A673 (cell line): ENCODE measurements around the gene TTBK2. TPM values are rescaled to one million over a fixed set of nuclear protein-coding genes. Genes with fewer than 3 reads are reported as not detected.

Source experiments
- BruUV-seq: library from RNA; stranded (reverse); fragments of 400-500 nt; replicated peaks from 2 replicates; lab custom pipeline; 2021; lab: Mats Ljungman, UMichigan
- CTCF ChIA-PET: fragments of 300-600 bp; sonication (Branson Sonifier 250); formaldehyde crosslinking; loops from one replicate; lab custom pipeline; 2022; ENCODE audit warnings: antibody characterized with exemption; lab: Charles Lee
- POLR2A ChIA-PET: fragments of 300-600 bp; sonication (Branson Sonifier 250); formaldehyde crosslinking; loops from one replicate; lab custom pipeline; 2022; ENCODE audit warnings: antibody characterized with exemption; ENCODE audit not compliant: low non-redundant PET; lab: Charles Lee
- DNase-seq: peaks from one replicate; pipeline ENCODE4 v3.0.0-alpha.2; 2015; ENCODE audit warnings: low spot score
- H3K27ac ChIP-seq: fragments of 200-600 bp; sonication (generic); 2 replicates; pipeline ENCODE4 v1.5.1; 2016; ENCODE audit warnings: mixed run types, low read depth, mild to moderate bottlenecking, mixed read lengths, antibody characterized with exemption, low read length; ENCODE audit not compliant: poor library complexity, severe bottlenecking
- H3K27me3 ChIP-seq: fragments of 200-600 bp; sonication (generic); replicated peaks from 2 replicates; pipeline ENCODE4 v1.6.1; 2017; ENCODE audit warnings: mixed run types, low read depth, mild to moderate bottlenecking, mixed read lengths, antibody characterized with exemption, low read length; ENCODE audit not compliant: insufficient read depth, poor library complexity
- H3K36me3 ChIP-seq: fragments of 200-600 bp; sonication (generic); 2 replicates; pipeline ENCODE4 v1.6.1; 2016; ENCODE audit warnings: mixed run types, mild to moderate bottlenecking, mixed read lengths, antibody characterized with exemption, low read length; ENCODE audit not compliant: insufficient read depth, poor library complexity, severe bottlenecking
- H3K4me1 ChIP-seq: fragments of 200-600 bp; sonication (generic); 2 replicates; pipeline ENCODE4 v1.6.1; 2017; ENCODE audit warnings: mixed run types, mild to moderate bottlenecking, mixed read lengths, antibody characterized with exemption, low read length; ENCODE audit not compliant: insufficient read depth, poor library complexity, severe bottlenecking
- H3K4me3 ChIP-seq: fragments of 200-600 bp; sonication (generic); 2 replicates; pipeline ENCODE4 v1.5.1; 2016; ENCODE audit warnings: low read depth, mixed run types, mild to moderate bottlenecking, mixed read lengths, low read length; ENCODE audit not compliant: poor library complexity, severe bottlenecking
- H3K9me3 ChIP-seq: fragments of 200-600 bp; sonication (generic); 2 replicates; pipeline ENCODE4 v1.6.1; 2016; ENCODE audit warnings: mixed run types, low read depth, mild to moderate bottlenecking, mixed read lengths, antibody characterized with exemption, low read length; ENCODE audit not compliant: poor library complexity, severe bottlenecking
- EZH2 ChIP-seq: fragments of 200-600 bp; sonication (generic); IDR thresholded peaks from 2 replicates; pipeline ENCODE4 v1.6.1; 2017; ENCODE audit warnings: borderline replicate concordance, low read depth, mild to moderate bottlenecking, mixed read lengths, antibody characterized with exemption, low read length; ENCODE audit not compliant: poor library complexity, severe bottlenecking
- intact Hi-C: fragments of 100-400 bp; cut with micrococcal nuclease; formaldehyde crosslinking; loops from one replicate; pipeline ENCODE4 v1.10.0; 2022; ENCODE audit not compliant: unreplicated experiment
- total RNA-seq: library from RNA; stranded (reverse); gene quantifications from 2 replicates; pipeline ENCODE4 v1.2.3, GENCODE V29; 2021
- TF ChIP-seq, protein P1 (sequence below): fragments of 300-800, 200-600 bp; sonication (generic); conservative IDR thresholded peaks from 2 replicates; pipeline ENCODE4 v1.5.1; 2017; ENCODE audit warnings: low read depth, mild to moderate bottlenecking, antibody characterized with exemption, low read length, moderate library complexity, mixed read lengths

TTBK2 gene
- total RNA-seq, 1 experiment from 2014 or later = 15.8 TPM

DNA sequence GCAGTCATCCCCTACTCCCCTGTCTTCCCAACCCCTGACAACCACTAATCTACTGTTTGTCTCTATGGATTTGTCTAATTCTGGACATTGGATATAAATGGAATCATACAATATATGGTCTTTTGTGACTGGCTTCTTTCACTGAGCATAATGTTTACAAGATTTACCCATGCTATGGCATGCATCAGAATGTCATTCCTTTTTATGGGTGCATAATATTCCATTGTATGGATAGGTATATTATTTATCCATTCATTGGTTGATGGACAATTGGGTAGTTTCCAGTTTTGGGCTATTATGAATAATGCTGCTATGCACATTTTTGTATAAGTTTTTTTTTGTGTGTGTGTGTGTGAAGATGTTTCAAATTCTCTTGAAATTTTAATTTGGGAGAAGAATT, 16.6 kb upstream of the TTBK2 start:
- no peak overlapping the region for H3K4me3 ChIP-seq
- H3K4me1 ChIP-seq = no peaks in the 10 kb centered on the region
- no peak overlapping the region for H3K27ac ChIP-seq
- no peaks in the 10 kb centered on the region for H3K36me3 ChIP-seq
- CTCF ChIA-PET = no interaction called here
- no peaks in the 10 kb centered on the region for H3K27me3 ChIP-seq
- intact Hi-C loops = no loop called here
- H3K9me3 ChIP-seq = no peaks in the 10 kb centered on the region
- BruUV-seq = no TSS peak
- no peak for DNase-seq
- POLR2A ChIA-PET = no interaction called here
- no peak for TF ChIP-seq EZH2
- TF ChIP-seq, protein P1, sequence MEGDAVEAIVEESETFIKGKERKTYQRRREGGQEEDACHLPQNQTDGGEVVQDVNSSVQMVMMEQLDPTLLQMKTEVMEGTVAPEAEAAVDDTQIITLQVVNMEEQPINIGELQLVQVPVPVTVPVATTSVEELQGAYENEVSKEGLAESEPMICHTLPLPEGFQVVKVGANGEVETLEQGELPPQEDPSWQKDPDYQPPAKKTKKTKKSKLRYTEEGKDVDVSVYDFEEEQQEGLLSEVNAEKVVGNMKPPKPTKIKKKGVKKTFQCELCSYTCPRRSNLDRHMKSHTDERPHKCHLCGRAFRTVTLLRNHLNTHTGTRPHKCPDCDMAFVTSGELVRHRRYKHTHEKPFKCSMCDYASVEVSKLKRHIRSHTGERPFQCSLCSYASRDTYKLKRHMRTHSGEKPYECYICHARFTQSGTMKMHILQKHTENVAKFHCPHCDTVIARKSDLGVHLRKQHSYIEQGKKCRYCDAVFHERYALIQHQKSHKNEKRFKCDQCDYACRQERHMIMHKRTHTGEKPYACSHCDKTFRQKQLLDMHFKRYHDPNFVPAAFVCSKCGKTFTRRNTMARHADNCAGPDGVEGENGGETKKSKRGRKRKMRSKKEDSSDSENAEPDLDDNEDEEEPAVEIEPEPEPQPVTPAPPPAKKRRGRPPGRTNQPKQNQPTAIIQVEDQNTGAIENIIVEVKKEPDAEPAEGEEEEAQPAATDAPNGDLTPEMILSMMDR = no peak

DNA sequence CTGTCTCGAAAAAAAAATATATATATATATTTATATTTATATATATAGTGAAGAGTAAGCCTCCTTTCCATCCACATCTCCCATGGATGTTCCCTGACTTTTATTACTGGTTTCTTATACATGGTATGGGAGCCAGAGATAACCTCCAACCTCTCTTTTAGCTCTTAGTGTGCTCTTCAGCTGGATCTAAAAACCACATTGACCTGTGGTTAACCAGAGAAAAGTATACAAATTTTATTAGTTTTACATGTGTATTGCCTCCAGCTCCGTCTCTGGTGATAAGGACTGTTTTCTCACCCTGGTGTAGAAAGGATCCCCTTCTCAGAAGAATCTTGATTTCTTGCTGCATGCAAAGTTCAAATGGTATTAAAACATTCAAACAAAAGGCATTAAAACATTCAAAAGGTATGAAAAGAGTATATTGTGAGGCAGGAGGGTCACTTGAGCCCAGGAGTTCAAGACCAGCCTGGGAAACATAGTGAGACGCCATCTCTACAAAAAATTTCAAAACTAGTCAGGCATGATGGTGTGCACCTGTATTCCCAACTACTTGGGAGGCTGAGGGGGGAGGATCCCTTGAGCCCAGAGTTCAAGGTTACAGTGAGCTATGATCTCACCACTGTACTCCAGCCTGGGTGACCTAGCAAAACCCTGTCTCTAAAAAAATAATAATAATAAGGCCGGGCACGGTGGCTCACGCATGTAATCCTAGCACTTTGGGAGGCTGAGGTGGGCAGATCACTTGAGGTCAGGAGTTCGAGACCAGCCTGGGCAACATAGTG, 13.5 kb upstream of the TTBK2 start:
- no peaks in the 10 kb centered on the region for H3K4me1 ChIP-seq
- no peaks in the 10 kb centered on the region for H3K27me3 ChIP-seq
- H3K27ac ChIP-seq = no peak overlapping the region
- no peaks in the 10 kb centered on the region for H3K36me3 ChIP-seq
- no peak for DNase-seq
- no peaks in the 10 kb centered on the region for H3K9me3 ChIP-seq
- intact Hi-C loops = no loop called here
- ChIA-PET CTCF (no interaction called here), POLR2A (no interaction called here)
- TF ChIP-seq, protein P1 = no peak
- TF ChIP-seq EZH2 = no peak
- no peak overlapping the region for H3K4me3 ChIP-seq
- BruUV-seq = no TSS peak

DNA sequence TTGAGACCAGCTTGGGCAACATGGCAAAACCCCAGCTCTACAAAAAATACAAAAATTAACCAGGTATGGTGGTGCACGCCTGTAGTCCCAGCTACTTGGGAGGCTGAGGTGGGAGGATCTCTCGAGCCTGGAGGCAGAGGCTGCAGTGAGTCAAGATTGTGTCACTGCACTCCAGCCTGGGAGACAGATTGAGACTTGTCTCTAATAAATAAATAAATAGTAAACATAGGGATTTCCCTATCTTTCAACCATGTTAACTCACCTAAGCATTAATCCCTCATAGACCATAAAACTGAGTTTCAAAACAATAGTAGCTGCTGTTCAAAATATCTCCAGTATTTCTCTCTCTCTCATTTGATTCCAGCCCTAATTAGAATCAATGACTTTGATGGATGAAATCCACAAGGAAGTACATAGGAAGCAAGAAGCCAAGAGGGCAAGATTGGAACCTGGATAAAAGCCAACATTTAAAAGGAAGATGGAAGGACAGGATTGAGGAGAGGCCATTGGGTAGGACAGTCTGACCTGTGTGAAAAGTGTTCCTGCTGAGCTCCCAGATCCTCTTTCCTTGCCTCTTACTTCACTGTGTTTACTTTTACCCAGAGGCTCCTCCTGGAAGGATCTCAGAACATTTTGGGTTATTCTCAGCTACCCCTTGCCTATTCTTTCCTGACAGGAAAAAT, 12.4 kb upstream of the TTBK2 start:
- Histone ChIP-seq H3K27me3 (no peaks in the 10 kb centered on the region), H3K36me3 (no peaks in the 10 kb centered on the region), H3K4me3 (no peak overlapping the region), H3K27ac (no peak overlapping the region), H3K4me1 (no peaks in the 10 kb centered on the region), H3K9me3 (no peaks in the 10 kb centered on the region)
- POLR2A ChIA-PET = no interaction called here
- no peak for TF ChIP-seq EZH2
- TF ChIP-seq, protein P1 = no peak
- DNase-seq = no peak
- CTCF ChIA-PET = no interaction called here
- BruUV-seq = no TSS peak
- intact Hi-C loops = no loop called here
